Measurements from ENCODE around the gene GNLY. TPM values are rescaled to one million over a fixed set of nuclear protein-coding genes. Genes with fewer than 3 reads are reported as not detected.
A peak's percentile ranks its signal among the peaks of the same experiment; 100 is the strongest.

Gene GNLY
- total RNA-seq (1 to 10 TPM; 2.1 to 8.0 TPM), polyA plus RNA-seq (under 1 TPM in 1 of 2 donors, not detected in 1; 0.43 TPM)
- long read RNA-seq, donor 1, partial matches to known transcripts: 0 of 3 reads
- long read RNA-seq, donor 1, other reads (novel, unspliced or antisense): 0 of 3 reads
- long read RNA-seq, donor 2, partial matches to known transcripts: 1 of 4 reads
- long read RNA-seq, donor 2, other reads (novel, unspliced or antisense): 2 of 4 reads

DNA sequence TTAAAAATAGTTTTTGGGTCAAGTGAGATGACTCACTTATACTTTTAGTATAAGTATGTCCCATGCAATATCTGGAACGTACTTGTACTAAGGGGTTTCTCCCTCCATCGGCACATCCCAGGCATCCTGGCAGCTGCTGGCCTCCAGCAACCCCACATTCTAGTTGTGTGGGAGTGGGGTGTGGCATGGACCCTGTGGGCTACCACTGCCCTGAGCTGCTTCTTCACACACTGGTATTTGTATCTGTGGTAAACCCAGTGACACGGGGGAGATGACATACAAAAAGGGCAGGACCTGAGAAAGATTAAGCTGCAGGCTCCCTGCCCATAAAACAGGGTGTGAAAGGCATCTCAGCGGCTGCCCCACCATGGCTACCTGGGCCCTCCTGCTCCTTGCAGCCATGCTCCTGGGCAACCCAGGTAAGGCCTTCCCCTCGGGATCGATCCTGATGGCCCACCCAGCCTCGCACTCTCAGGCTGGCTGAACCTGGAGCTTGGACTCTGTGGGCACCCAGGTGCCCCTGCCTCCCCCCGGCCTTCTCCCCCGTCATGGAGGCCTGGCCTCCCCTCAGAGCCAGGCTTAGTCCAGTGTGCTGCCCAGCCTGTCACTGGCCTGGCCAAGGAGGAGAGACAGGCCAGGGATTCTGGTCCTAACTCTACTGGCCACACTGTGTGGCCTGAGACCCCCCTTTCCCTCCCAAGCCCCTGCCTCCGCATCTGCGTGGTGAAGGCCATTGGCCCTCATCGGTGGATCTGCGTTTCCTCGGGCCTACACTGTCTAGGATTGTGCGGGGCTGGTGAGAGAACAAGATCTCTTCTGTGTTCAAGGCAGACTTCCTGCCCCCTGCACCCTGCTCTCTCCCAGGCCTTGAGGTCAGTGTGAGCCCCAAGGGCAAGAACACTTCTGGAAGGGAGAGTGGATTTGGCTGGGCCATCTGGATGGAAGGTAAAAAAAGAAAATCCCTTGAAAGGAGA, at the start of gene GNLY:
Gene GNLY, plus strand, starts transcription at position 307 of the 974 bp plus-strand sequence. Its CDS starts 61 bp downstream, at position 368.
- H3K9me3 ChIP-seq (ENCODE audit: control insufficient read depth, low read length): no peaks in the 10 kb centered on the region
- DNase-seq (no peak), ATAC-seq (ENCODE audit: low FRiP score) (no peak)
- H3K27ac ChIP-seq (ENCODE audit: low read depth in 1 of 2, low read length in 2 of 2): no peak within 1 kb of the TSS
- H3K4me1 ChIP-seq (ENCODE audit: control insufficient read depth in 1 of 2, insufficient read depth in 2 of 2, low read length in 2 of 2): no peaks in the 10 kb centered on the region
- 94% methylated on average over 15 of the region's 15 CpGs for WGBS, 2 donors
- no peaks in the 10 kb centered on the region for H3K36me3 ChIP-seq (ENCODE audit: control insufficient read depth in 1 of 2, insufficient read depth in 2 of 2, low read length in 1 of 2)
- H3K27me3 ChIP-seq (ENCODE audit: control insufficient read depth in 1 of 2, insufficient read depth in 2 of 2, low read length in 1 of 2): no peaks in the 10 kb centered on the region
- no peak within 1 kb of the TSS for H3K4me3 ChIP-seq (ENCODE audit: low read length in 2 of 2)
- intact Hi-C loops (cut with DNase I): no loop called here

DNA sequence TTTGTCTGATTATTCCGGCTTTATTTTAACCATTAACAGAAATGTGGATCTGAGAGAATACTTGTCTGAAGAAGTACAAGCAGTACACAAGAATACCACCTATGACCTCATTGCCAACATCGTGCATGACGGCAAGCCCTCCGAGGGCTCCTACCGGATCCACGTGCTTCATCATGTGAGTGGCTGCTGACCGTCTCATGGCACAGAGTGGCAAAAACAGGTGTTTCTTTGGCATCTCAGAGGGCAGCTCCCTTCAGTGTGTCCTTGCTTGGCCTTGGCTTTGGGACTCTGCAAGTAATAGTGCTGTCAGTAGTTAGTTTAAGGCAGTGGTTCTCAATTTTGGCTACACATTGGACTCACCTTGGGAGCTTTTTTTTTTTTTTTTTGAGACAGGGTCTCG, 49.2 kb upstream of the GNLY start:
- no peak overlapping the region for H3K27ac ChIP-seq (ENCODE audit: low read depth in 1 of 2, low read length in 2 of 2)
- H3K9me3 ChIP-seq (ENCODE audit: control insufficient read depth, low read length): no peaks in the 10 kb centered on the region
- H3K4me1 ChIP-seq (ENCODE audit: control insufficient read depth in 1 of 2, insufficient read depth in 2 of 2, low read length in 2 of 2): no peaks in the 10 kb centered on the region
- no peak overlapping the region for H3K4me3 ChIP-seq (ENCODE audit: low read length in 2 of 2)
- WGBS, 2 donors: 94 to 96% methylated on average over 7 to 8 of the region's 8 CpGs
- DNase-seq: no peak
- no peaks in the 10 kb centered on the region for H3K27me3 ChIP-seq (ENCODE audit: control insufficient read depth in 1 of 2, insufficient read depth in 2 of 2, low read length in 1 of 2)
- peaks cover 7% of the 10 kb centered on the region in 2 donors for H3K36me3 ChIP-seq (ENCODE audit: control insufficient read depth in 1 of 2, insufficient read depth in 2 of 2, low read length in 1 of 2)
- no peak for ATAC-seq (ENCODE audit: low FRiP score)
- intact Hi-C loops (cut with DNase I): loop anchor here in 1 of 2 donors (10.0 kb wide), 1 partner anchor 150 kb away; no protein-coding TSS in a partner anchor

DNA sequence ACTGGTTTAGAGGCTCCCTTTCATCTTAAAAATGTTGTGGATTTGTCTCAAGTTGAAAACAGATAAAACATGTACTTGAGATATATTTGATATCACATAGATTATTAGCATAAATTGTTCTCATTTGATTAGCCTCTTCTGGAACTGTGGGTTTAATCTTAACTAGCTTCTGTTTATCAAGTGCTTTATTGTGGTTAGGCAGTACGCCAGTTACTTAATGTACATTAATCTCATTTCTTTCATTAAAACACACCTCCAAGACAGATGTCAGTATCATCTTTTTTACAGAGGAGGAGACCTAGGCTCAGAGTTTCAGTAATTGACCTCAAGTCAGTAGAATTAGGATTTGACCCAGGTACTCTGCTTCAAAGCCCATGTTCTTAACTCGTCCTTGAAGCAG, 48.0 kb upstream of the GNLY start:
- WGBS, 2 donors: 91% methylated on average over 2 of the region's 2 CpGs
- Histone ChIP-seq H3K9me3 (ENCODE audit: control insufficient read depth, low read length) (no peaks in the 10 kb centered on the region), H3K27ac (ENCODE audit: low read depth in 1 of 2, low read length in 2 of 2) (no peak overlapping the region), H3K36me3 (ENCODE audit: control insufficient read depth in 1 of 2, insufficient read depth in 2 of 2, low read length in 1 of 2) (peaks cover 6 to 7% of the 10 kb centered on the region in 2 donors), H3K27me3 (ENCODE audit: control insufficient read depth in 1 of 2, insufficient read depth in 2 of 2, low read length in 1 of 2) (no peaks in the 10 kb centered on the region), H3K4me1 (ENCODE audit: control insufficient read depth in 1 of 2, insufficient read depth in 2 of 2, low read length in 2 of 2) (no peaks in the 10 kb centered on the region), H3K4me3 (ENCODE audit: low read length in 2 of 2) (no peak overlapping the region)
- ATAC-seq (ENCODE audit: low FRiP score) (no peak), DNase-seq (no peak)
- intact Hi-C loops (cut with DNase I): loop anchor here in 1 of 2 donors (10.0 kb wide), 1 partner anchor 149 kb away; no protein-coding TSS in a partner anchor

DNA sequence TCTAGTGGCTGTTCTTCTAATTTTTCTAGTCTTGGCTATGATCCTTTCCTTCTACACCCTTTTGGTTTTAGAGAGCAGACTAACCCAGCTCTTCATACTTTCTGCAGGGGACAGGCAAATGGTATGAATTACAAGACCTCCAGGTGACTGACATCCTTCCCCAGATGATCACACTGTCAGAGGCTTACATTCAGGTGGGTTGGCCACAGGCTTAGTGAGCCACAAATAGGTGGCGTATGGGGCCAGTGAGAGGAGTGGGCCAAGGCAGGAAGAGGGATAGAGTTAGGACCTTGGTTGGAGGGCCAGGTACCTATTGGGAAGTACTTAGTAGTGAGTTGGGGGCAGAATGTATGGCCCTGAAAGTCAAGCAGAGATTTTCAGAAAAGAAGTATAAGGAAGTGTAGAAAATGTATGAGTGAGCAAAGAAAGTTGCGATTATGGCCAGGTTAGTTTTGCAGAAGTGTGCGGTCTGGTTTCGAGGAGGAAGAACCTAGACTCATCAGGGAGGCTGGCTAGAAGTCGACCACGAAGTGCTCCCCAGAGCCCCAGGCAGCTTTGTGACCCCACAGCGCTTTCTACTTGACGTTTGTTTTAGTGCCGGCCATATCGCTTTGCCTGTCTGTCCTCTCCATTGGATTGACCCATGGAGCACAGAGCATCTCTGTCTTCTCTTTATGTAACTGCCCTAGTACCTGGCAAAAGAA, 46.2 kb upstream of the GNLY start:
- no peak overlapping the region for H3K27ac ChIP-seq (ENCODE audit: low read depth in 1 of 2, low read length in 2 of 2)
- peaks cover 0 to 2% of the 10 kb centered on the region in 2 donors for H3K36me3 ChIP-seq (ENCODE audit: control insufficient read depth in 1 of 2, insufficient read depth in 2 of 2, low read length in 1 of 2)
- no peaks in the 10 kb centered on the region for H3K4me1 ChIP-seq (ENCODE audit: control insufficient read depth in 1 of 2, insufficient read depth in 2 of 2, low read length in 2 of 2)
- WGBS, 2 donors: 86 to 89% methylated on average over 10 of the region's 10 CpGs
- no peak for ATAC-seq (ENCODE audit: low FRiP score)
- no peak overlapping the region for H3K4me3 ChIP-seq (ENCODE audit: low read length in 2 of 2)
- no peaks in the 10 kb centered on the region for H3K27me3 ChIP-seq (ENCODE audit: control insufficient read depth in 1 of 2, insufficient read depth in 2 of 2, low read length in 1 of 2)
- intact Hi-C loops (cut with DNase I): loop anchor here in 1 of 2 donors (10.0 kb wide), 1 partner anchor 147 kb away; no protein-coding TSS in a partner anchor
- no peaks in the 10 kb centered on the region for H3K9me3 ChIP-seq (ENCODE audit: control insufficient read depth, low read length)
- DNase-seq: no peak

DNA sequence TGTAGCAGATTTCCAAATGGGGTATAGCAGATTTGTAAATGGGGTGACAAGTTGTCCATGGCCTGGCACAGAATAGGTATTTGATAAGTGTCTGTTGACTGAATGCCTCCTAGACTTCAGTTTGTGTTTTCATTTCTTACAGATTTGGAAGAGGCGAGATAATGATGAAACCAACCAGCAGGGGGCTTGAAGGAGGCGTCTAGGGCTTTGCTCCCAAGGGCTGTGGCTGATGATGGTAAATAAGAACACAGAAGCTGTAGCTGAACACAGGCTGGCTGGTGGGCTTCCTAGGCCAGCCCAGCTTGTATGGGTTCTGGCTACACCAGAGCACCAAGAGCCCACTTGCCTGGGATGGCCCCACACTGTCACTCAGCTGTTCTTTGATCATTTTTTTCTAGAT, 45.5 kb upstream of the GNLY start:
- DNase-seq (no peak), ATAC-seq (ENCODE audit: low FRiP score) (no peak)
- Histone ChIP-seq H3K27me3 (ENCODE audit: control insufficient read depth in 1 of 2, insufficient read depth in 2 of 2, low read length in 1 of 2) (no peaks in the 10 kb centered on the region), H3K9me3 (ENCODE audit: control insufficient read depth, low read length) (no peaks in the 10 kb centered on the region), H3K4me3 (ENCODE audit: low read length in 2 of 2) (no peak overlapping the region), H3K4me1 (ENCODE audit: control insufficient read depth in 1 of 2, insufficient read depth in 2 of 2, low read length in 2 of 2) (no peaks in the 10 kb centered on the region), H3K36me3 (ENCODE audit: control insufficient read depth in 1 of 2, insufficient read depth in 2 of 2, low read length in 1 of 2) (peaks cover 0 to 2% of the 10 kb centered on the region in 2 donors), H3K27ac (ENCODE audit: low read depth in 1 of 2, low read length in 2 of 2) (no peak overlapping the region)
- intact Hi-C loops (cut with DNase I): loop anchor here in 1 of 2 donors (10.0 kb wide), 1 partner anchor 146 kb away; no protein-coding TSS in a partner anchor
- 56 to 57% methylated on average over 2 of the region's 2 CpGs for WGBS, 2 donors

DNA sequence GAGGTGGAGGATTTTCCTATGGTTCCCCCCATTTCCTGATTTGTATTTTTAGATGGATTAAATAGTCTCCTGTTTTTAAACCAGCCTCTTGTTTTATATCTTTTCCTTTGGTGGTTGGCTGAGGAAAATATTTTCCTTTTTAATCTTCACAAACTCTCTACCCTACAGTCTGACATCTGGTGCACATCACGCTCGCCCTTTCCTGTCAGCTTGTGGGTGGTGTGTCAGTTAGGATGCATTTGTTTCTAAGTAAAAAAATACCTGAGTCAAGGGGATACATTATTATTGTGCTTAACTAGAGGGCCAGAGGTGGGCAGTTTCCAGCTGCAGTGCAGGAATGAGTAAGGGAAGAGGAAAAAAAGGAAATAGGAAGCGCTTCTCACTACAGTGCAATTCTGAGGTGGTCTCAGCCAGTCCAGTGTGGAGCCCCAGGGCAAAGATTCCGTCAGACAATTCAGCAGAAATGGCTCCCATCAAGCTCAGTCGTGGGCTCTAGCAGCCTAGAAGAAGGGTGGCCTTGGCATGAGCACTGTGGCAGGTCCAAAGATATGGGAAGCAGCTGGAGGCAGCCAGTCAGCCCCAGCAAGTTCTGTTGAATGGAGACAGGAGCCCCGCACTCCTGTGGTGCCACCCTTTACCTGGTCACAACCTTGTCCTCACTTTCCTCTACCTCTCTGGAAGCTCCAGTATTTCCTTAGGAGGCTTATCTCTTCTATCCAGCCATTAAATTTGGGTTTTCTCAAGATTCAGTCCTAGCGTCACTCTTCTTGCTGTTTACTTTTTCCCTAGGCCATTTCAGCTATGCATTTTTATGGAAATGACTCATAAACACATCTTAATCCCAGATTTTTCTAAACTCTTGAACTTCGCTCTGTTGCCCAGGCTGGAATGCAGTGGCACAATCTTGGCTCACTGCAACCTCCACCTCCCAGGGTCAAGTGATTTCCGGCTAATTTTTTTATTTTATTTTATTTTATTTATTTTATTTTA, 44.7 kb upstream of the GNLY start:
- Histone ChIP-seq H3K36me3 (ENCODE audit: control insufficient read depth in 1 of 2, insufficient read depth in 2 of 2, low read length in 1 of 2) (peaks cover 0 to 2% of the 10 kb centered on the region in 2 donors), H3K4me1 (ENCODE audit: control insufficient read depth in 1 of 2, insufficient read depth in 2 of 2, low read length in 2 of 2) (no peaks in the 10 kb centered on the region), H3K27me3 (ENCODE audit: control insufficient read depth in 1 of 2, insufficient read depth in 2 of 2, low read length in 1 of 2) (no peaks in the 10 kb centered on the region), H3K27ac (ENCODE audit: low read depth in 1 of 2, low read length in 2 of 2) (peak overlapping the region in 1 of 2 donors; percentile 16), H3K4me3 (ENCODE audit: low read length in 2 of 2) (no peak overlapping the region), H3K9me3 (ENCODE audit: control insufficient read depth, low read length) (no peaks in the 10 kb centered on the region)
- intact Hi-C loops (cut with DNase I): loop anchor here in 1 of 2 donors (10.0 kb wide), 1 partner anchor 145 kb away; no protein-coding TSS in a partner anchor
- WGBS, 2 donors: 66 to 70% methylated on average over 9 of the region's 9 CpGs
- DNase-seq (no peak), ATAC-seq (ENCODE audit: low FRiP score) (no peak)

DNA sequence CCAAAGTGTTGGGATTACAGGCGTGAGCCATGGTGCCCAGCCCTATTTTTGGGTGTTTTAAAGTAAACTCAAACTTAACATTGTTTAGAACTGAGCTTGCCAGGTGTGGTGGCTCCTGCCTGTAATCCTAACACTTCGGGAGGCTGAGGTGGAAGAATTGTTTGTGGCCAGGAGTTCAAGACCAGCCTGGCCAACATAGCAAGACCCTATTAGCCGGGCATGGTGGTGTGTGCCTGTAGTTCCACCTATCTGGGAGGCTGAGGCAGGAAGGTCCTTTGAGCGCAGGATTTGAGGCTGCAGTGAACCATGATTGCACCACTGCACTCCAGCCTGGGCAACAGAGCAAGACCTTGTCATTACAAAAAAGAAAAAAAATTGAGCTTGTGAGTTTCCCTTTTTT, 43.7 kb upstream of the GNLY start:
- Histone ChIP-seq H3K27ac (ENCODE audit: low read depth in 1 of 2, low read length in 2 of 2) (no peak overlapping the region), H3K27me3 (ENCODE audit: control insufficient read depth in 1 of 2, insufficient read depth in 2 of 2, low read length in 1 of 2) (no peaks in the 10 kb centered on the region), H3K4me3 (ENCODE audit: low read length in 2 of 2) (no peak overlapping the region), H3K9me3 (ENCODE audit: control insufficient read depth, low read length) (no peaks in the 10 kb centered on the region), H3K36me3 (ENCODE audit: control insufficient read depth in 1 of 2, insufficient read depth in 2 of 2, low read length in 1 of 2) (no peaks in the 10 kb centered on the region), H3K4me1 (ENCODE audit: control insufficient read depth in 1 of 2, insufficient read depth in 2 of 2, low read length in 2 of 2) (no peaks in the 10 kb centered on the region)
- intact Hi-C loops (cut with DNase I): no loop called here
- no peak for ATAC-seq (ENCODE audit: low FRiP score)
- WGBS, 2 donors: 92 to 93% methylated on average over 4 of the region's 4 CpGs
- peak in 1 of 2 donors; percentile 23 for DNase-seq
